Endodermal cell (in vitro differentiated cells): ENCODE data around the gene OXGR1. TPM values are rescaled to one million over a fixed set of nuclear protein-coding genes. Genes with fewer than 3 reads are reported as not detected.
A peak's percentile ranks its signal among the peaks of the same experiment; 100 is the strongest.

Experiments used
- DNase-seq: peaks from one replicate; pipeline ENCODE4 v3.0.0-alpha.2; 2017
- H3K27ac ChIP-seq: 2 replicates; pipeline ENCODE4 v1.5.1; 2013; ENCODE audit warnings: mild to moderate bottlenecking, low read depth, low read length, moderate library complexity
- H3K27me3 ChIP-seq: 2 replicates; pipeline ENCODE4 v1.6.1; 2013; ENCODE audit warnings: mild to moderate bottlenecking, low read length, moderate library complexity; ENCODE audit not compliant: insufficient read depth, control insufficient read depth, poor library complexity, severe bottlenecking
- H3K36me3 ChIP-seq: 2 replicates; pipeline ENCODE4 v1.7.0; 2013; ENCODE audit warnings: mild to moderate bottlenecking, low read length, moderate library complexity; ENCODE audit not compliant: control insufficient read depth, insufficient read depth
- H3K4me1 ChIP-seq: one replicate; pipeline ENCODE4 v1.7.0; 2013; ENCODE audit warnings: low read length; ENCODE audit not compliant: control insufficient read depth, insufficient read depth
- H3K4me3 ChIP-seq: 2 replicates; pipeline ENCODE4 v1.5.1; 2013; ENCODE audit warnings: mild to moderate bottlenecking, low read length, moderate library complexity
- H3K9ac ChIP-seq: 2 replicates; pipeline ENCODE4 v1.6.1; 2013; ENCODE audit warnings: mild to moderate bottlenecking, low read length, moderate library complexity; ENCODE audit not compliant: poor library complexity, severe bottlenecking; ENCODE audit errors: extremely low read depth
- H3K9me3 ChIP-seq: 2 replicates; pipeline ENCODE4 v1.6.1; 2013; ENCODE audit warnings: mild to moderate bottlenecking, low read length, moderate library complexity; ENCODE audit not compliant: control insufficient read depth
- H3K27ac Mint-ChIP-seq: 2 replicates; pipeline ENCODE4 v1.8.0; 2020; ENCODE audit warnings: mixed read lengths
- H3K27me3 Mint-ChIP-seq: 2 replicates; pipeline ENCODE4 v1.8.0; 2021; ENCODE audit warnings: mild to moderate bottlenecking, mixed read lengths; ENCODE audit not compliant: insufficient read depth
- H3K36me3 Mint-ChIP-seq: 2 replicates; pipeline ENCODE4 v1.8.0; 2020; ENCODE audit warnings: low read depth, mixed read lengths
- H3K4me1 Mint-ChIP-seq: 2 replicates; pipeline ENCODE4 v1.8.0; 2020; ENCODE audit warnings: mixed read lengths
- H3K4me3 Mint-ChIP-seq: 2 replicates; pipeline ENCODE4 v1.8.0; 2020; ENCODE audit warnings: mild to moderate bottlenecking, moderate library complexity, mixed read lengths
- H3K9me3 Mint-ChIP-seq: 2 replicates; pipeline ENCODE4 v1.8.0; 2020; ENCODE audit warnings: mild to moderate bottlenecking, mixed read lengths
- WGBS, 2 experiments: methylation state at CpG; one replicate each; pipeline versions ENCODE4 v1.1.5 to v1.1.7; 2013; ENCODE audit warnings: missing lambda C conversion rate in 2 of 2, mixed read lengths in 1 of 2; ENCODE audit not compliant: insufficient coverage in 1 of 2, insufficient read length in 1 of 2; 5-methylcytosine and 5-hydroxymethylcytosine counted together
- total RNA-seq, 2 donors: library from RNA; stranded (reverse); fragmentation: NEBNext Ultra II Directional in 1 of 2; extraction: Animal tissue kit (Norgen Biotek cat#: 25700) in 1 of 2; gene quantifications; 2 replicates in 1 of 2; 3 replicates in 1 of 2; pipeline ENCODE4 v1.2.1, GENCODE V29; 2021
- TF ChIP-seq, protein P1 (sequence below): fragments of 200-600 bp; sonication (generic); conservative IDR thresholded peaks from 2 replicates; pipeline ENCODE4 v1.5.0; 2021; ENCODE audit warnings: antibody characterized with exemption, mild to moderate bottlenecking

The OXGR1 gene
- total RNA-seq, 2 donors from 2014 or later = 1.4 to 1.6 TPM

DNA sequence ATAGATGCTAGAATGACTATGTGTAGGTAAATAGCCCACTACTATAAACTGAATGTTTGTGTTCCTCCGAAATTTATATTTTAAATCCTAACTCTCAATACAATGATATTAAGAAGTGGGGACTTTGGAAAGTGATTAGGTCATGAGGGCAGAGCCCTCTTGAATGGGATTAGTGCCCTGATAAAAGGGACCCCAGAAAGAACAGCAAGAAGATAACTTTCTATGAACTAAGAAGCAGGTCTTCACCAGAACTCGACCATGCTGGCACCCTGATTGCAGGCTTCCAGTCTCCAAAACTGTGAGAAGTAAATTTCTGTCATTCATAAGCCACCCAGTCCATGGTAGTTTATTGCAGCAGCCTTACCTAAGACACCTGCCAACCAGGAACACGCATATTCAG, 33.9 kb downstream of the OXGR1 start:
- 89 to 93% methylated on average over 1 of the region's 3 CpGs for WGBS, 2 experiments
- no peak overlapping the region for H3K27ac ChIP-seq
- Mint-ChIP-seq H3K4me1 (no peaks in the 10 kb centered on the region), H3K9me3 (peaks cover 4% of the 10 kb centered on the region), H3K4me3 (no peak overlapping the region), H3K36me3 (no peaks in the 10 kb centered on the region), H3K27me3 (peaks cover 8% of the 10 kb centered on the region), H3K27ac (no peak overlapping the region)
- H3K9ac ChIP-seq = no peak overlapping the region
- no peaks in the 10 kb centered on the region for H3K9me3 ChIP-seq
- peaks cover 6% of the 10 kb centered on the region for H3K27me3 ChIP-seq
- H3K4me1 ChIP-seq = no peaks in the 10 kb centered on the region
- no peak overlapping the region for H3K4me3 ChIP-seq
- TF ChIP-seq, protein P1, sequence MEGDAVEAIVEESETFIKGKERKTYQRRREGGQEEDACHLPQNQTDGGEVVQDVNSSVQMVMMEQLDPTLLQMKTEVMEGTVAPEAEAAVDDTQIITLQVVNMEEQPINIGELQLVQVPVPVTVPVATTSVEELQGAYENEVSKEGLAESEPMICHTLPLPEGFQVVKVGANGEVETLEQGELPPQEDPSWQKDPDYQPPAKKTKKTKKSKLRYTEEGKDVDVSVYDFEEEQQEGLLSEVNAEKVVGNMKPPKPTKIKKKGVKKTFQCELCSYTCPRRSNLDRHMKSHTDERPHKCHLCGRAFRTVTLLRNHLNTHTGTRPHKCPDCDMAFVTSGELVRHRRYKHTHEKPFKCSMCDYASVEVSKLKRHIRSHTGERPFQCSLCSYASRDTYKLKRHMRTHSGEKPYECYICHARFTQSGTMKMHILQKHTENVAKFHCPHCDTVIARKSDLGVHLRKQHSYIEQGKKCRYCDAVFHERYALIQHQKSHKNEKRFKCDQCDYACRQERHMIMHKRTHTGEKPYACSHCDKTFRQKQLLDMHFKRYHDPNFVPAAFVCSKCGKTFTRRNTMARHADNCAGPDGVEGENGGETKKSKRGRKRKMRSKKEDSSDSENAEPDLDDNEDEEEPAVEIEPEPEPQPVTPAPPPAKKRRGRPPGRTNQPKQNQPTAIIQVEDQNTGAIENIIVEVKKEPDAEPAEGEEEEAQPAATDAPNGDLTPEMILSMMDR = no peak
- no peaks in the 10 kb centered on the region for H3K36me3 ChIP-seq
- no peak for DNase-seq

DNA sequence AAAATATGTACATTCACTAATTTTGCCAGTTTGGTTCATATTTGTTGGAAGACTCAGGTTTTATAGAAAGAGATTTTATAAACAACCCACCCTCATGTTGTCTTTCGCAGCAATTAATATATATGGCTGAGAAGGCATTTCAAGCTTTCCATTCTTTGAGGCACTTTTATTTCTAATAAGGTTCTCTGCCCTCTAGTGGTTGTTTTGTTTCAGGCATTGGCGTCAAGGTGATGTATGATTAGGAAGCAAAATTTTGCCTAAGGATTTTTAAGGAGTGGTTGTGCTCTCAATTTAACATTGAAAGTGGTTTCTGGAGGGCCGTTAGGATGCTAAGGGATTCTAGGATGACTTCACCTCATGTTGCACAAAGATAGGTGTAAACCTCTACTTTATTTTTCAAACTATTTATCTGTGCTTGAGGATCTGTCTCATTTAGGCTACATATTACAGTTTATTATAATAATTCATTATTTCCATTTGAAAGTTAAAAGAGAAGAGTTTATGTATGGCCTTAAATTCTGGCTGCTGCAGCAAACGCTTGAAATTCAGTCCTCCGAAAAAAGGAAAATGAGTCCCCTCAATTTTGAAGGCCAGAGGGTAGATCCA, 35.9 kb downstream of the OXGR1 start:
- DNase-seq = no peak
- Mint-ChIP-seq H3K4me3 (no peak overlapping the region), H3K27me3 (peaks cover 8% of the 10 kb centered on the region), H3K27ac (no peak overlapping the region), H3K9me3 (no peaks in the 10 kb centered on the region), H3K36me3 (no peaks in the 10 kb centered on the region), H3K4me1 (no peaks in the 10 kb centered on the region)
- H3K4me3 ChIP-seq = no peak overlapping the region
- H3K4me1 ChIP-seq = no peaks in the 10 kb centered on the region
- H3K9me3 ChIP-seq = no peaks in the 10 kb centered on the region
- no peak overlapping the region for H3K9ac ChIP-seq
- no peaks in the 10 kb centered on the region for H3K36me3 ChIP-seq
- 58 to 100% methylated on average over 1 to 5 of the region's 5 CpGs for WGBS, 2 experiments
- no peak overlapping the region for H3K27ac ChIP-seq
- TF ChIP-seq, protein P1 = peak; percentile 89
- H3K27me3 ChIP-seq = peaks cover 6% of the 10 kb centered on the region

DNA sequence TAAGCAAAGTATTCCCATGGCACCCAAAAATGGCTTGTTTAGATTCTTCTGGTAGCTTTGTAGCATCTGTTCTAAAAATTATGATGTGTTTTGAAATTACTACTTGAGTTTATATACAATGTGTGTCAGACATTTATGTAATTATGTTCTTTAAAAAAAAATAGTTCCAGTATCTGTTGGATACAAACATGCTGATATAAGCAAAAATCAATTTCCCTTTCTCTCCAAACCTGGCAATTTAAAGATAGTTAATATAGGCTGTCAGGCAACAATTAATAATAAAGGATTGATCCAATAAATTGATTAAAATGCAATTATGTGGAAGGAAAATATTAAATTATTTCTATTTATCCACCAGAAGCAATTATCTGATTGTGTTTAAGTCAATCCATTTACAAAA, 41.7 kb downstream of the OXGR1 start:
- no peak for DNase-seq
- Histone ChIP-seq H3K9ac (no peak overlapping the region), H3K4me1 (no peaks in the 10 kb centered on the region), H3K27ac (no peak overlapping the region), H3K4me3 (no peak overlapping the region), H3K27me3 (peaks cover 10% of the 10 kb centered on the region), H3K9me3 (no peaks in the 10 kb centered on the region), H3K36me3 (no peaks in the 10 kb centered on the region)
- no peaks in the 10 kb centered on the region for H3K36me3 Mint-ChIP-seq
- H3K4me3 Mint-ChIP-seq = no peak overlapping the region
- H3K27ac Mint-ChIP-seq = no peak overlapping the region
- no peaks in the 10 kb centered on the region for H3K4me1 Mint-ChIP-seq
- TF ChIP-seq, protein P1 = no peak
- no peaks in the 10 kb centered on the region for H3K9me3 Mint-ChIP-seq
- peaks cover 21% of the 10 kb centered on the region for H3K27me3 Mint-ChIP-seq
